ENCODE measurements around the gene CD99.
"Not testable (repeated sequence)": the region's sequence is repeated elsewhere in the genome, so short reads cannot be mapped to it uniquely, and the experiment has no call there.

CD99 gene

GRCh38 chrX:2672084-2672483, 19.0 kb upstream of the CD99 start:
- ChIA-PET POLR2A (no interaction called here), CTCF (no interaction called here)
- no peak for DNase-seq (ENCODE audit: low read depth, low spot score)
- no peak overlapping the region for H3K4me3 ChIP-seq (ENCODE audit: low read depth, low read length)
- TF ChIP-seq CTCF (IDR thresholded peaks at IDR 0.05; ENCODE audit: insufficient read depth, low read length, missing control alignments) = no peak

- no peak for DNase-seq (ENCODE audit: low read depth, low spot score)
- no peak for TF ChIP-seq CTCF (IDR thresholded peaks at IDR 0.05; ENCODE audit: insufficient read depth, low read length, missing control alignments)
- ChIA-PET POLR2A (no interaction called here), CTCF (no interaction called here)
- H3K4me3 ChIP-seq (ENCODE audit: low read depth, low read length) = no peak overlapping the region
Measured at GRCh38 chrX:2673611-2674010, 17.5 kb upstream of the CD99 start.

- DNase-seq (ENCODE audit: low read depth, low spot score); H3K4me3 ChIP-seq (ENCODE audit: low read depth, low read length); POLR2A ChIA-PET; CTCF ChIA-PET: not testable (repeated sequence)
Measured at GRCh38 chrX:2675657-2676200, 15.4 kb upstream of the CD99 start.

- DNase-seq (ENCODE audit: low read depth, low spot score) = no peak
- peak overlapping the region; percentile 26 for H3K4me3 ChIP-seq (ENCODE audit: low read depth, low read length)
- CTCF ChIA-PET = no interaction called here
- TF ChIP-seq CTCF (IDR thresholded peaks at IDR 0.05; ENCODE audit: insufficient read depth, low read length, missing control alignments) = no peak
- POLR2A ChIA-PET = no interaction called here
Measured at GRCh38 chrX:2676794-2677675, 14.1 kb upstream of the CD99 start.

- peak; percentile 90 for DNase-seq (ENCODE audit: low read depth, low spot score)
- POLR2A ChIA-PET = no interaction called here
- peak overlapping the region; percentile 26 for H3K4me3 ChIP-seq (ENCODE audit: low read depth, low read length)
- CTCF ChIA-PET = no interaction called here
- no peak for TF ChIP-seq CTCF (IDR thresholded peaks at IDR 0.05; ENCODE audit: insufficient read depth, low read length, missing control alignments)
Measured at GRCh38 chrX:2677764-2678163, 13.3 kb upstream of the CD99 start.

- TF ChIP-seq CTCF (IDR thresholded peaks at IDR 0.05; ENCODE audit: insufficient read depth, low read length, missing control alignments) = no peak
- ChIA-PET POLR2A (no interaction called here), CTCF (no interaction called here)
- no peak overlapping the region for H3K4me3 ChIP-seq (ENCODE audit: low read depth, low read length)
- DNase-seq (ENCODE audit: low read depth, low spot score) = no peak
Measured at GRCh38 chrX:2678583-2678982, 12.5 kb upstream of the CD99 start.

Data from AG04449 (cell line).